HepG2 (cell line): Measurements from ENCODE around the gene SNX30. TPM values are rescaled to one million over a fixed set of nuclear protein-coding genes. Genes with fewer than 3 reads are reported as not detected.

ENCODE experiments used
- ATAC-seq: fragments of 200-7000 bp; cut with Tn5 transposase; 3 replicates; pipeline ENCODE4 v1.9.1; 2020; ENCODE audit warnings: mild to moderate bottlenecking, moderate library complexity
- BruUV-seq: library from RNA; stranded (reverse); fragments of 400-500 nt; replicated peaks from 2 replicates; lab custom pipeline; 2021; lab: Mats Ljungman, UMichigan
- CTCF ChIA-PET: fragments of 300-600 bp; formaldehyde crosslinking; extraction: SDS; loops from one replicate; lab custom pipeline; 2021; ENCODE audit warnings: low total read pairs, inconsistent platforms, low intra/inter-chr PET ratio; lab: Yijun Ruan, JAX
- POLR2A ChIA-PET: fragments of 350-600 bp; sonication (Branson Sonifier 250); formaldehyde crosslinking; loops from one replicate; lab custom pipeline; 2020; ENCODE audit warnings: antibody characterized with exemption, inconsistent platforms; lab: Yijun Ruan, JAX
- DNase-seq: peaks from one replicate; pipeline ENCODE4 v3.0.0-alpha.2; 2015; ENCODE audit warnings: low spot score
- FAIRE-seq: peaks from 3 replicates; lab custom pipeline; 2011; peaks lifted over from hg19 to GRCh38; lab: Jason Lieb, UNC
- H2AFZ ChIP-seq: one replicate; pipeline ENCODE4 v1.6.1; 2011; ENCODE audit warnings: low read length, inconsistent platforms
- H3K27ac ChIP-seq: fragments of 300-600 bp; 3 replicates; pipeline ENCODE4 v1.8.0; 2011; ENCODE audit warnings: mixed run types, mild to moderate bottlenecking, mixed read lengths, low read length, inconsistent platforms; ENCODE audit not compliant: insufficient read depth; ENCODE audit errors: extremely low read length
- H3K27me3 ChIP-seq, 2 experiments: fragments of 200-600 bp in 1 of 2; 2 replicates in 1 of 2; 3 replicates in 1 of 2; pipeline versions ENCODE4 v1.6.0 to v1.8.0; 2011; ENCODE audit warnings: low read length in 2 of 2, mild to moderate bottlenecking in 2 of 2, moderate library complexity in 2 of 2, inconsistent platforms in 1 of 2; ENCODE audit not compliant: insufficient read depth in 2 of 2, control insufficient read depth in 1 of 2
- H3K36me3 ChIP-seq, 2 experiments: fragments of 200-600 bp in 1 of 2; replicated peaks in 1 of 2; 2 replicates in 1 of 2; 3 replicates in 1 of 2; pipeline versions ENCODE4 v1.5.1 to v1.8.0; 2011; ENCODE audit warnings: low read length in 2 of 2, inconsistent platforms in 1 of 2; ENCODE audit not compliant: insufficient read depth in 2 of 2, control insufficient read depth in 1 of 2
- H3K4me1 ChIP-seq: 2 replicates; pipeline ENCODE4 v1.5.1; 2012; ENCODE audit warnings: low read length, inconsistent platforms; ENCODE audit not compliant: insufficient read depth
- H3K4me2 ChIP-seq: 2 replicates; pipeline ENCODE4 v1.6.0; 2011; ENCODE audit warnings: low read depth, low read length, inconsistent platforms
- H3K4me3 ChIP-seq, 3 experiments: fragments of 200-600 bp in 1 of 3; sonication (generic), shearing (Covaris generic) in 1 of 3; replicated peaks in 1 of 3; 2 replicates each; pipeline ENCODE4 v1.5.1; 2011 to 2016; ENCODE audit warnings: low read length in 3 of 3, inconsistent platforms in 2 of 3, low read depth in 2 of 3, mild to moderate bottlenecking in 2 of 3, control low read depth in 1 of 3, mixed read lengths in 1 of 3; ENCODE audit not compliant: insufficient read depth in 1 of 3
- H3K79me2 ChIP-seq: one replicate; pipeline ENCODE4 v1.6.1; 2011; ENCODE audit warnings: low read length, inconsistent platforms; ENCODE audit not compliant: insufficient read depth
- H3K9ac ChIP-seq: 2 replicates; pipeline ENCODE4 v1.6.0; 2011; ENCODE audit warnings: mild to moderate bottlenecking, low read depth, low read length, inconsistent platforms; ENCODE audit not compliant: insufficient read depth
- H3K9me3 ChIP-seq: 2 replicates; pipeline ENCODE4 v1.5.1; 2012; ENCODE audit warnings: mild to moderate bottlenecking, low read length
- H4K20me1 ChIP-seq: 2 replicates; pipeline ENCODE4 v1.6.0; 2011; ENCODE audit warnings: inconsistent platforms, mild to moderate bottlenecking, low read length, moderate library complexity; ENCODE audit not compliant: insufficient read depth
- ARNT ChIP-seq: fragments of 450-650 bp; IDR thresholded peaks from 2 replicates; pipeline ENCODE4 v1.6.1; 2017
- CEBPB ChIP-seq: IDR thresholded peaks from 2 replicates; pipeline ENCODE4 v1.6.1; 2011; ENCODE audit warnings: low read depth, low read length, improper control_type of control experiment, borderline replicate concordance
- SSRP1 ChIP-seq: IDR thresholded peaks from 2 replicates; pipeline ENCODE4 v1.6.1; 2016; ENCODE audit warnings: control low read depth
- TIGD3 ChIP-seq: sonication (generic); formaldehyde crosslinking; IDR thresholded peaks from 2 replicates; pipeline ENCODE4 v1.5.1; 2020; ENCODE audit warnings: mild to moderate bottlenecking, missing genetic modification reagents, borderline replicate concordance
- ZBTB43 ChIP-seq: sonication (generic); formaldehyde crosslinking; conservative IDR thresholded peaks from 2 replicates; pipeline ENCODE4 v1.4.0; 2020; ENCODE audit warnings: missing genetic modification reagents
- ZNF350 ChIP-seq: sonication (generic); formaldehyde crosslinking; IDR thresholded peaks from 2 replicates; pipeline ENCODE4 v1.4.0; 2020; ENCODE audit warnings: mild to moderate bottlenecking, low read depth, missing genetic modification reagents, borderline replicate concordance
- ZNF790 ChIP-seq: sonication (generic); formaldehyde crosslinking; IDR thresholded peaks from 2 replicates; pipeline ENCODE4 v1.8.0; 2022; ENCODE audit warnings: missing genetic modification reagents, mild to moderate bottlenecking, borderline replicate concordance
- WGBS: methylation state at CpG from one replicate; pipeline ENCODE4 v1.1.6; 2017; ENCODE audit warnings: low lambda C conversion rate; 5-methylcytosine and 5-hydroxymethylcytosine counted together
- in situ Hi-C: cut with HindIII; loops from 2 replicates; pipeline ENCODE4 v1.10.0; 2017; ENCODE audit warnings: low pct_unique_long_range_greater_than_20kb; ENCODE audit not compliant: extremely low pct_ligation_motif_present
- intact Hi-C: fragments of 100-400 bp; cut with micrococcal nuclease; formaldehyde crosslinking; loops from one replicate; pipeline ENCODE4 v1.10.0; 2022; ENCODE audit not compliant: unreplicated experiment
- polyA plus RNA-seq, 8 experiments: library from polyadenylated mRNA; depleted of rRNA in 3 of 8; stranded (reverse) in 7 of 8; unstranded in 1 of 8; fragments of >200 nt; fragmentation: Illumina TruSeq in 4 of 8; extraction: Trizol in 4 of 8; gene quantifications; 2 replicates each; pipeline versions ENCODE4 v1.2.1 to v1.2.3, GENCODE V29; 2011 to 2016; ENCODE audit warnings: low read depth in 4 of 8, missing spikeins in 1 of 8, mixed read lengths in 1 of 8; ENCODE audit not compliant: insufficient read depth in 1 of 8
- total RNA-seq, 5 experiments: library from RNA; depleted of rRNA; stranded (reverse); fragments of >200 nt; fragmentation: Illumina TruSeq; extraction: Trizol; gene quantifications; 2 replicates each; pipeline ENCODE4 v1.2.3, GENCODE V29; 2016; ENCODE audit warnings: low read depth in 1 of 5

The SNX30 gene
- total and polyA plus RNA-seq, 2 of the 13 experiments (the other 11 are each of a cell fraction or from before 2014, with no cell fraction given): 4.4 to 12.4 TPM

GRCh38 chr9:112743216-112743836, 7.2 kb upstream of the SNX30 start (continued):
- TF ChIP-seq ZBTB43: no peak
- no peak for TF ChIP-seq ZNF790

- Histone ChIP-seq H3K79me2 (no peaks in the 10 kb centered on the region), H3K4me2 (no peak overlapping the region), H3K9ac (no peak overlapping the region), H3K27ac (no peak overlapping the region), H3K27me3 (no peaks in the 10 kb centered on the region), H3K36me3 (no peaks in the 10 kb centered on the region), H3K4me3 (no peak overlapping the region), H2AFZ (no peak overlapping the region), H3K4me1 (peaks cover 32% of the 10 kb centered on the region), H4K20me1 (no peaks in the 10 kb centered on the region)
- no TSS peak for BruUV-seq
- ChIA-PET POLR2A (no interaction called here), CTCF (no interaction called here)
- in situ Hi-C loops (loop anchor here (10.0 kb wide), 1 partner anchor 51 kb away; no protein-coding TSS in a partner anchor), intact Hi-C loops (no loop called here)
- no peak for ATAC-seq
- DNase-seq: no peak
- no peak for FAIRE-seq
- WGBS: 80% methylated on average over 4 of the region's 4 CpGs
- TF ChIP-seq SSRP1 (CRISPR knock-in tag): no peak
- 0 out of 2 replicates have a peak, but pooled peaks have one; percentile 12 for TF ChIP-seq CEBPB
- no peak for TF ChIP-seq TIGD3 (CRISPR knock-in tag)
- no peak for TF ChIP-seq ARNT
- no peak for TF ChIP-seq ZNF350
- TF ChIP-seq, all 625 proteins: peak for 1
- H3K9me3 ChIP-seq: no peaks in the 10 kb centered on the region
These were observed 6.4 kb upstream of the SNX30 start for GRCh38 chr9:112744177-112744576.
